ENCODE results near the gene OR1S1. TPM values are rescaled to one million over a fixed set of nuclear protein-coding genes. Genes with fewer than 3 reads are reported as not detected.

Gene OR1S1
- polyA plus RNA-seq, 1 of the 3 experiments (the other 2 are of a cell fraction): not detected

DNA sequence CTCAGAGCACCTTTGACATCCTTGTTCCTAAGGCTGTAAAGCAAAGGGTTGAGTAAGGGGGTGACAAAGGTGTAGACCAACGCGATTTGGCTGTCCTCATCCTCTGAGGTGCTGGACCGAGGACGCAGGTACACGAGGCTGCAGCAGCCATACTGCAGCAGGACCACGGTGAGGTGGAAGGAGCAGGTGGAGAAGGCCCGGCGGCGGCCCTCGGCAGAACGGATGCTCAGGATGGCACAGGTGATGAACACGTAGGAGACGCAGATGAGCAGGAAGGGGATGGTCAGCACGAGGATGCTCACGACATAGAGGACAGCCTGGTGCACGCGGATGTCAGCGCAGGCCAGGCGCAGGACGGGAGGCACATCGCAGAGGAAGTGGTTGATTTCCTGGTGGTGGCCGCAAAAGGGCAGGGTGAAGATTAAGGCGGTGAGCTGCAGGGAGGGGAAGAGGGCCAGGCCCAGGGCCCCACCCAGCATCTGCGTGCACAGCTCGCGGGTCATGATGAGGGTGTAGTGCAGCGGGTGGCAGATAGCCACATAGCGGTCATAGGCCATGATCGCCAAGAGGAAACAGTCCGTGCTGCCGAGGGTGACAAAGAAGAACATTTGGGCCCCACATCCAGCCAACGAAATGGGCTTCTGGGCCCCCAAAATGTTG lies 15.6 kb downstream of the OR1S1 start:
- CTCF ChIA-PET: no interaction called here

More for the DNA sequence above, 15.6 kb downstream of the OR1S1 start:
- no peak for DNase-seq
- no peak overlapping the region for H3K27ac ChIP-seq (ENCODE audit: low read depth in 2 of 2, low read length in 1 of 2)
- H3K79me2 ChIP-seq (ENCODE audit: insufficient read depth): no peaks in the 10 kb centered on the region
- no peaks in the 10 kb centered on the region for H4K20me1 ChIP-seq (ENCODE audit: insufficient read depth)
- no peaks in the 10 kb centered on the region for H3K9me2 ChIP-seq
- no peak for TF ChIP-seq FOXJ3 (CRISPR knock-in tag; IDR thresholded peaks at IDR 0.05)
- TF ChIP-seq RXRA (IDR thresholded peaks at IDR 0.05; ENCODE audit: borderline replicate concordance, low read depth): no peak
- no peak for TF ChIP-seq RFX5 (IDR thresholded peaks at IDR 0.05; ENCODE audit: low read length)
- TF ChIP-seq IRF3 (IDR thresholded peaks at IDR 0.05; ENCODE audit: low read depth, low read length): no peak
- TF ChIP-seq SMC3 (IDR thresholded peaks at IDR 0.05; ENCODE audit: low read depth, low read length): no peak
- no peak for TF ChIP-seq EZH2phosphoT487 (IDR thresholded peaks at IDR 0.05; ENCODE audit: borderline replicate concordance, low read depth)
- TF ChIP-seq USF1 (IDR thresholded peaks at IDR 0.05; ENCODE audit: borderline replicate concordance, low read depth): no peak
- TF ChIP-seq MXI1 (IDR thresholded peaks at IDR 0.05; ENCODE audit: low read depth, low read length): no peak
- TF ChIP-seq FOXM1 (IDR thresholded peaks at IDR 0.05; ENCODE audit: low read depth): no peak
- no peak for TF ChIP-seq MEF2A (IDR thresholded peaks at IDR 0.05; ENCODE audit: borderline replicate concordance, low read depth)
- TF ChIP-seq NFIC (IDR thresholded peaks at IDR 0.05; ENCODE audit: borderline replicate concordance): no peak
- TF ChIP-seq, protein P1, sequence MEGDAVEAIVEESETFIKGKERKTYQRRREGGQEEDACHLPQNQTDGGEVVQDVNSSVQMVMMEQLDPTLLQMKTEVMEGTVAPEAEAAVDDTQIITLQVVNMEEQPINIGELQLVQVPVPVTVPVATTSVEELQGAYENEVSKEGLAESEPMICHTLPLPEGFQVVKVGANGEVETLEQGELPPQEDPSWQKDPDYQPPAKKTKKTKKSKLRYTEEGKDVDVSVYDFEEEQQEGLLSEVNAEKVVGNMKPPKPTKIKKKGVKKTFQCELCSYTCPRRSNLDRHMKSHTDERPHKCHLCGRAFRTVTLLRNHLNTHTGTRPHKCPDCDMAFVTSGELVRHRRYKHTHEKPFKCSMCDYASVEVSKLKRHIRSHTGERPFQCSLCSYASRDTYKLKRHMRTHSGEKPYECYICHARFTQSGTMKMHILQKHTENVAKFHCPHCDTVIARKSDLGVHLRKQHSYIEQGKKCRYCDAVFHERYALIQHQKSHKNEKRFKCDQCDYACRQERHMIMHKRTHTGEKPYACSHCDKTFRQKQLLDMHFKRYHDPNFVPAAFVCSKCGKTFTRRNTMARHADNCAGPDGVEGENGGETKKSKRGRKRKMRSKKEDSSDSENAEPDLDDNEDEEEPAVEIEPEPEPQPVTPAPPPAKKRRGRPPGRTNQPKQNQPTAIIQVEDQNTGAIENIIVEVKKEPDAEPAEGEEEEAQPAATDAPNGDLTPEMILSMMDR (IDR thresholded peaks at IDR 0.05): no peak
- no peak for TF ChIP-seq ZBTB33 (IDR thresholded peaks at IDR 0.05; ENCODE audit: borderline replicate concordance, low read depth)
- no peak for TF ChIP-seq TEAD4 (IDR thresholded peaks at IDR 0.05; ENCODE audit: borderline replicate concordance, insufficient read depth)
- H3K9me3 ChIP-seq: no peaks in the 10 kb centered on the region
- POLR2A ChIA-PET: no interaction called here
- no peak overlapping the region for H3K4me2 ChIP-seq
- no peak overlapping the region for H3K4me3 ChIP-seq (ENCODE audit: low read depth in 2 of 2, low read length in 1 of 2)
- H3K4me1 ChIP-seq (ENCODE audit: control insufficient read depth in 1 of 2, insufficient read depth in 2 of 2, low read depth in 1 of 2, low read length in 1 of 2): no peaks in the 10 kb centered on the region
- H3K36me3 ChIP-seq (replicated peaks in 1 of 2; ENCODE audit: control insufficient read depth in 1 of 2, insufficient read depth in 2 of 2, low read length in 1 of 2): no peaks in the 10 kb centered on the region
- WGBS (ENCODE audit: low lambda C conversion rate): 31% methylated on average over 32 of the region's 32 CpGs
- H3F3A ChIP-seq (replicated peaks; ENCODE audit: insufficient read depth): no peaks in the 10 kb centered on the region
- no peak overlapping the region for H3K9ac ChIP-seq
- H2AFZ ChIP-seq (ENCODE audit: low read depth): no peak overlapping the region
- peaks cover 12% of the 10 kb centered on the region; the same call in 1 of the 2 replicates for H3K27me3 ChIP-seq (ENCODE audit: insufficient read depth)
